IMR-90 (cell line): ENCODE results near the gene COIL. TPM values are rescaled to one million over a fixed set of nuclear protein-coding genes. Genes with fewer than 3 reads are reported as not detected.

Experiments used
- ATAC-seq: fragments of 200-7000 bp; cut with Tn5 transposase; 2 replicates; pipeline ENCODE4 v1.9.1; 2020; ENCODE audit warnings: low read depth, mild to moderate bottlenecking, moderate library complexity
- BruUV-seq: library from RNA; stranded (reverse); fragments of 400-500 nt; replicated peaks from 2 replicates; lab custom pipeline; 2021; lab: Mats Ljungman, UMichigan
- CTCF ChIA-PET: fragments of 300-600 bp; formaldehyde crosslinking; extraction: SDS; loops from one replicate; lab custom pipeline; 2021; ENCODE audit warnings: antibody characterized with exemption; lab: Yijun Ruan, JAX
- POLR2A ChIA-PET: fragments of 300-600 bp; sonication (Branson Sonifier 250); formaldehyde crosslinking; loops from one replicate; lab custom pipeline; 2022; ENCODE audit warnings: antibody characterized with exemption; ENCODE audit not compliant: unreplicated experiment; lab: Charles Lee
- DNase-seq: peaks from one replicate; pipeline ENCODE4 v3.0.0; 2013
- H2AFZ ChIP-seq: replicated peaks from 2 replicates; pipeline ENCODE3; 2013; ENCODE audit warnings: low read length, mild to moderate bottlenecking; ENCODE audit not compliant: poor library complexity
- H2AK5ac ChIP-seq: 2 replicates; pipeline ENCODE4 v1.6.1; 2013; ENCODE audit warnings: low read depth, low read length, inconsistent platforms
- H2AK9ac ChIP-seq: replicated peaks from 2 replicates; pipeline ENCODE3; 2013; ENCODE audit warnings: mild to moderate bottlenecking, low read depth, low read length, moderate library complexity; ENCODE audit not compliant: poor library complexity
- H2BK120ac ChIP-seq: 2 replicates; pipeline ENCODE4 v1.6.1; 2013; ENCODE audit warnings: low read depth, low read length, inconsistent platforms
- H2BK15ac ChIP-seq: 3 replicates; pipeline ENCODE4 v1.6.1; 2013; ENCODE audit warnings: low read depth, low read length, inconsistent platforms
- H2BK20ac ChIP-seq: 2 replicates; pipeline ENCODE4 v1.6.1; 2013; ENCODE audit warnings: low read depth, mild to moderate bottlenecking, inconsistent platforms, low read length, moderate library complexity
- H2BK5ac ChIP-seq: 2 replicates; pipeline ENCODE4 v1.6.1; 2013; ENCODE audit warnings: mild to moderate bottlenecking, low read depth, low read length, inconsistent platforms; ENCODE audit not compliant: poor library complexity, severe bottlenecking
- H3K14ac ChIP-seq: replicated peaks from 2 replicates; pipeline ENCODE4 v1.6.1; 2013; ENCODE audit warnings: low read depth, low read length, inconsistent platforms
- H3K18ac ChIP-seq: 2 replicates; pipeline ENCODE4 v1.6.1; 2013; ENCODE audit warnings: low read depth, low read length, control low read depth
- H3K23ac ChIP-seq: 2 replicates; pipeline ENCODE4 v1.6.1; 2013; ENCODE audit warnings: low read depth, low read length, inconsistent platforms
- H3K27ac ChIP-seq: 2 replicates; pipeline ENCODE4 v1.5.1; 2013; ENCODE audit warnings: mild to moderate bottlenecking, control low read depth, low read length; ENCODE audit not compliant: insufficient read depth
- H3K27me3 ChIP-seq: 2 replicates; pipeline ENCODE4 v1.6.1; 2013; ENCODE audit warnings: low read length; ENCODE audit not compliant: control insufficient read depth, insufficient read depth
- H3K36me3 ChIP-seq: 2 replicates; pipeline ENCODE4 v1.6.1; 2013; ENCODE audit warnings: low read length, mixed read lengths; ENCODE audit not compliant: control insufficient read depth, insufficient read depth
- H3K4ac ChIP-seq: 2 replicates; pipeline ENCODE4 v1.6.1; 2013; ENCODE audit warnings: low read depth, low read length, inconsistent platforms
- H3K4me1 ChIP-seq: 2 replicates; pipeline ENCODE4 v1.6.1; 2013; ENCODE audit warnings: low read length, mixed read lengths; ENCODE audit not compliant: control insufficient read depth, insufficient read depth
- H3K4me2 ChIP-seq: 2 replicates; pipeline ENCODE4 v1.6.1; 2013; ENCODE audit warnings: low read depth, mild to moderate bottlenecking, control low read depth, low read length, moderate library complexity
- H3K4me3 ChIP-seq: 2 replicates; pipeline ENCODE4 v1.5.1; 2013; ENCODE audit warnings: low read depth, mild to moderate bottlenecking, control low read depth, low read length, moderate library complexity; ENCODE audit not compliant: insufficient read depth
- H3K56ac ChIP-seq: 2 replicates; pipeline ENCODE4 v1.6.1; 2013; ENCODE audit warnings: low read length, inconsistent platforms; ENCODE audit not compliant: insufficient read depth; ENCODE audit errors: extremely low read depth
- H3K79me1 ChIP-seq, 2 experiments: 2 replicates each; pipeline ENCODE4 v1.6.1; 2013; ENCODE audit warnings: low read length in 2 of 2, inconsistent platforms in 1 of 2, low read depth in 1 of 2
- H3K9ac ChIP-seq: 2 replicates; pipeline ENCODE4 v1.6.1; 2013; ENCODE audit warnings: low read depth, low read length, control low read depth
- H3K9me1 ChIP-seq: 2 replicates; pipeline ENCODE4 v1.6.1; 2013; ENCODE audit warnings: low read length, inconsistent platforms; ENCODE audit not compliant: insufficient read depth
- H3K9me3 ChIP-seq: 2 replicates; pipeline ENCODE4 v1.6.1; 2013; ENCODE audit warnings: low read length; ENCODE audit not compliant: control insufficient read depth, insufficient read depth
- H4K20me1 ChIP-seq: 2 replicates; pipeline ENCODE4 v1.6.1; 2013; ENCODE audit warnings: low read length, inconsistent platforms; ENCODE audit not compliant: insufficient read depth
- H4K5ac ChIP-seq: 2 replicates; pipeline ENCODE4 v1.6.1; 2013; ENCODE audit warnings: mild to moderate bottlenecking, low read depth, low read length, control low read depth
- H4K8ac ChIP-seq, 2 experiments: 2 replicates each; pipeline ENCODE4 v1.6.1; 2013; ENCODE audit warnings: low read depth in 2 of 2, low read length in 2 of 2, control low read depth in 1 of 2, inconsistent platforms in 1 of 2
- H4K91ac ChIP-seq: 2 replicates; pipeline ENCODE4 v1.6.1; 2013; ENCODE audit warnings: low read depth, low read length, inconsistent platforms; ENCODE audit not compliant: insufficient read depth
- BHLHE40 ChIP-seq: fragments of 150-350 bp; IDR thresholded peaks from 2 replicates; pipeline ENCODE4 v1.6.1; 2016; ENCODE audit warnings: mild to moderate bottlenecking, low read depth, low read length
- CEBPB ChIP-seq: IDR thresholded peaks from 2 replicates; pipeline ENCODE4 v1.6.1; 2012; ENCODE audit warnings: low read depth, low read length, improper control_type of control experiment
- CTCF ChIP-seq: conservative IDR thresholded peaks from 2 replicates; pipeline ENCODE4 v1.5.1; 2012; ENCODE audit warnings: mild to moderate bottlenecking, low read depth, low read length, improper control_type of control experiment
- MAFK ChIP-seq: IDR thresholded peaks from 2 replicates; pipeline ENCODE4 v1.6.1; 2012; ENCODE audit warnings: low read depth, low read length, improper control_type of control experiment
- POLR2A ChIP-seq: IDR thresholded peaks from 2 replicates; pipeline ENCODE4 v1.6.1; 2012; ENCODE audit warnings: mild to moderate bottlenecking, low read depth, low read length
- RCOR1 ChIP-seq: IDR thresholded peaks from 2 replicates; pipeline ENCODE4 v1.6.1; 2012; ENCODE audit warnings: mild to moderate bottlenecking, low read length, improper control_type of control experiment; ENCODE audit not compliant: insufficient replicate concordance
- RFX5 ChIP-seq: IDR thresholded peaks from 2 replicates; pipeline ENCODE4 v1.8.0; 2012; ENCODE audit warnings: low read depth, mild to moderate bottlenecking, low read length, moderate library complexity
- WGBS, 2 experiments: methylation state at CpG; one replicate each; pipeline versions ENCODE4 v1.1.5 to v1.1.7; 2013; ENCODE audit warnings: missing lambda C conversion rate in 2 of 2; ENCODE audit not compliant: insufficient read length in 1 of 2; ENCODE audit errors: extremely low coverage in 2 of 2; 5-methylcytosine and 5-hydroxymethylcytosine counted together
- dilution Hi-C: fragments of 300-500 bp; cut with HindIII; formaldehyde crosslinking; loops from one replicate; pipeline ENCODE4 v1.14.3; 2018; ENCODE audit warnings: low sequenced_read_pairs; ENCODE audit not compliant: unreplicated experiment
- in situ Hi-C: fragments of 300-500 bp; cut with MboI; formaldehyde crosslinking; loops from 3 replicates; pipeline ENCODE4 v1.14.3; 2019; ENCODE audit warnings: low sequenced_read_pairs, inconsistent platforms, mixed read lengths
- intact Hi-C: fragments of 100-400 bp; cut with micrococcal nuclease; formaldehyde crosslinking; loops from 2 replicates; pipeline ENCODE4 v1.10.0; 2022
- polyA plus RNA-seq, 3 experiments: library from polyadenylated mRNA; depleted of rRNA; stranded (reverse); fragments of >200 nt; gene quantifications; 2 replicates each; pipeline ENCODE4 v1.2.3, GENCODE V29; 2012; ENCODE audit warnings: low replicate concordance in 1 of 3
- total RNA-seq: library from RNA; depleted of rRNA; stranded (reverse); fragments of >200 nt; gene quantifications from 2 replicates; pipeline ENCODE4 v1.2.3, GENCODE V29; 2012

COIL gene
- total and polyA plus RNA-seq, 2 of the 4 experiments (the other 2 are of a cell fraction): 5.2 to 13.3 TPM

GRCh38 chr17:56933151-56933745 is 27.6 kb downstream of the COIL start:
- DNase-seq (no peak), ATAC-seq (no peak)
- H2BK20ac ChIP-seq: no peak overlapping the region
- no peak overlapping the region for H3K23ac ChIP-seq
- H2AK9ac ChIP-seq: no peak overlapping the region
- H3K56ac ChIP-seq: no peak overlapping the region
- H3K4ac ChIP-seq: no peak overlapping the region
- peaks cover 0 to 6% of the 10 kb centered on the region in 2 experiments; a peak in 2 of 4 replicates for H3K79me1 ChIP-seq
- no TSS peak for BruUV-seq
- H2AK5ac ChIP-seq: no peak overlapping the region
- no peak overlapping the region for H4K5ac ChIP-seq
- H3K27me3 ChIP-seq: no peaks in the 10 kb centered on the region
- no peak overlapping the region for H2BK120ac ChIP-seq
- H3K9me1 ChIP-seq: peaks cover 3% of the 10 kb centered on the region
- CTCF ChIA-PET: no interaction called here
- H4K8ac ChIP-seq: no peak overlapping the region
- peaks cover 11% of the 10 kb centered on the region for H3K36me3 ChIP-seq
- H4K20me1 ChIP-seq: no peaks in the 10 kb centered on the region
- peaks cover 3% of the 10 kb centered on the region; the same call in 1 of the 2 replicates for H3K9me3 ChIP-seq
- H2BK5ac ChIP-seq: no peak overlapping the region
- in situ Hi-C loops (loop anchor here (25.0 kb wide), 1 partner anchor 346 kb away; the partner anchor contains the start of gene NOG), intact Hi-C loops (no loop called here), dilution Hi-C loops (no loop called here)
- H3K27ac ChIP-seq: no peak overlapping the region
- H4K91ac ChIP-seq: no peak overlapping the region
- WGBS, 2 experiments: no CpG with 5 or more reads among the region's 8 CpGs
- no peak overlapping the region for H3K4me2 ChIP-seq
- no peak overlapping the region for H3K18ac ChIP-seq
- no peaks in the 10 kb centered on the region for H3K4me1 ChIP-seq
- no peak overlapping the region for H3K14ac ChIP-seq
- POLR2A ChIA-PET: no interaction called here
- no peak overlapping the region for H2BK15ac ChIP-seq
- TF ChIP-seq BHLHE40: no peak
- no peak for TF ChIP-seq MAFK
- TF ChIP-seq RCOR1: no peak
- TF ChIP-seq RFX5: no peak
- TF ChIP-seq CEBPB: no peak
- no peak for TF ChIP-seq POLR2A
- no peak for TF ChIP-seq CTCF
- no peak overlapping the region for H2AFZ ChIP-seq
- no peak overlapping the region for H3K4me3 ChIP-seq
- H3K9ac ChIP-seq: no peak overlapping the region
